GM20000 (cell line): ENCODE measurements around the gene CCM2.
A peak's percentile ranks its signal among the peaks of the same experiment; 100 is the strongest.
"Not testable (repeated sequence)": the region's sequence is repeated elsewhere in the genome, so short reads cannot be mapped to it uniquely, and the experiment has no call there.

Experiments
- DNase-seq: peaks from one replicate; pipeline ENCODE4 v3.0.0; 2012; ENCODE audit warnings: low spot score
- TF ChIP-seq, protein P1 (sequence below): IDR thresholded peaks from 2 replicates; pipeline ENCODE4 v1.5.1; 2012; ENCODE audit warnings: mild to moderate bottlenecking, control low read depth; ENCODE audit errors: extremely low read depth, missing control alignments

Gene CCM2

GRCh38 chr7:45017253-45017652 is 17.3 kb downstream of the CCM2 start:
- TF ChIP-seq, protein P1, sequence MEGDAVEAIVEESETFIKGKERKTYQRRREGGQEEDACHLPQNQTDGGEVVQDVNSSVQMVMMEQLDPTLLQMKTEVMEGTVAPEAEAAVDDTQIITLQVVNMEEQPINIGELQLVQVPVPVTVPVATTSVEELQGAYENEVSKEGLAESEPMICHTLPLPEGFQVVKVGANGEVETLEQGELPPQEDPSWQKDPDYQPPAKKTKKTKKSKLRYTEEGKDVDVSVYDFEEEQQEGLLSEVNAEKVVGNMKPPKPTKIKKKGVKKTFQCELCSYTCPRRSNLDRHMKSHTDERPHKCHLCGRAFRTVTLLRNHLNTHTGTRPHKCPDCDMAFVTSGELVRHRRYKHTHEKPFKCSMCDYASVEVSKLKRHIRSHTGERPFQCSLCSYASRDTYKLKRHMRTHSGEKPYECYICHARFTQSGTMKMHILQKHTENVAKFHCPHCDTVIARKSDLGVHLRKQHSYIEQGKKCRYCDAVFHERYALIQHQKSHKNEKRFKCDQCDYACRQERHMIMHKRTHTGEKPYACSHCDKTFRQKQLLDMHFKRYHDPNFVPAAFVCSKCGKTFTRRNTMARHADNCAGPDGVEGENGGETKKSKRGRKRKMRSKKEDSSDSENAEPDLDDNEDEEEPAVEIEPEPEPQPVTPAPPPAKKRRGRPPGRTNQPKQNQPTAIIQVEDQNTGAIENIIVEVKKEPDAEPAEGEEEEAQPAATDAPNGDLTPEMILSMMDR = no peak
- no peak for DNase-seq

- no peak for DNase-seq
- TF ChIP-seq, protein P1 = no peak
These were observed 20.9 kb downstream of the CCM2 start for GRCh38 chr7:45020915-45021314.

- TF ChIP-seq, protein P1 = no peak
- DNase-seq = no peak
These were observed 21.7 kb downstream of the CCM2 start for GRCh38 chr7:45021604-45022296.

GRCh38 chr7:45024126-45024744 is 24.2 kb downstream of the CCM2 start:
- no peak for DNase-seq
- TF ChIP-seq, protein P1 = no peak

DNA sequence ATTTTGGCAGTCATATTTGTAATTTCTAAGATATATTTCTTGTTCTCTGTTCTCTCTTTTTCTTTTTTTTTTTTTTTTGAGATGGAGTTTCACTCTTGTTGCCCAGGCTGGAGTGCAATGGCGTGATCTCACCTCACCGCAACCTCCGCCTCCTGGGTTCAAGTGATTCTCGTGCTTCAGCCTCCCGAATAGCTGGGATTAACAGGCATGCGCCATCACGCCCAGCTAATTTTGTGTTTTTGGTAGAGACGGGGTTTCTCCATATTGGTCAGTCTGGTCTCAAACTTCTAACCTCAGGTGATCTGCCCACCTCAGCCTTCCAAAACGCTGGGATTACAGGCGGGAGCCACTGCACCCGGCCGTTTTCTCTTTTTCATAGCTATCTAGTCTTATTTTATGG is 25.5 kb downstream of the CCM2 start:
- DNase-seq = not testable (repeated sequence)

GRCh38 chr7:45026013-45026412 is 26.0 kb downstream of the CCM2 start:
- TF ChIP-seq, protein P1 = no peak

GRCh38 chr7:45026984-45027773 is 27.2 kb downstream of the CCM2 start:
- TF ChIP-seq, protein P1 = no peak
- peak; percentile 53 for DNase-seq

More at GRCh38 chr7:45026013-45026412, 26.0 kb downstream of the CCM2 start:
- no peak for DNase-seq
